T-helper 17 cell (primary cell): ENCODE results near the gene CACNA1B. TPM values are rescaled to one million over a fixed set of nuclear protein-coding genes. Genes with fewer than 3 reads are reported as not detected.

Experiments used
- ATAC-seq: fragments of 150-1000 bp; cut with Tn5 transposase; 2 replicates; pipeline ENCODE4 v1.10.0; 2021; ENCODE audit warnings: mild to moderate bottlenecking, moderate library complexity
- DNase-seq, 3 donors: peaks; one replicate each; pipeline versions ENCODE4 v3.0.0 to v3.0.0-alpha.2; 2020 to 2021
- H3K9me3 ChIP-seq: one replicate; pipeline ENCODE4 v1.7.0; 2013; ENCODE audit warnings: low read length, mild to moderate bottlenecking; ENCODE audit not compliant: control insufficient read depth, poor library complexity, severe bottlenecking
- H3K27ac Mint-ChIP-seq: one replicate; pipeline ENCODE4 v1.8.0; 2022; ENCODE audit warnings: mild to moderate bottlenecking, moderate library complexity, mixed read lengths
- H3K27me3 Mint-ChIP-seq: one replicate; pipeline ENCODE4 v1.8.0; 2022; ENCODE audit warnings: mixed read lengths
- H3K36me3 Mint-ChIP-seq: one replicate; pipeline ENCODE4 v1.8.0; 2022; ENCODE audit warnings: low read depth, mixed read lengths
- H3K4me1 Mint-ChIP-seq: one replicate; pipeline ENCODE4 v1.8.0; 2022; ENCODE audit warnings: mild to moderate bottlenecking, mixed read lengths
- H3K4me3 Mint-ChIP-seq: one replicate; pipeline ENCODE4 v1.8.0; 2022; ENCODE audit warnings: mild to moderate bottlenecking, moderate library complexity, mixed read lengths
- total RNA-seq, 4 donors: library from RNA in 2 of 4; stranded (reverse) in 2 of 4; gene quantifications; one replicate each; pipeline ENCODE4 v1.2.3 and lab custom pipeline; 2022 to 2026

The CACNA1B gene
- total RNA-seq, 2 donors from 2014 or later, result 0.22 TPM; not detected in 1

- ATAC-seq (no peak), DNase-seq (no peak)
- H3K36me3 Mint-ChIP-seq, result peaks cover 8% of the 10 kb centered on the region
- peaks cover 47% of the 10 kb centered on the region for H3K27me3 Mint-ChIP-seq
- H3K4me3 Mint-ChIP-seq, result no peak overlapping the region
- no peaks in the 10 kb centered on the region for H3K9me3 ChIP-seq
- H3K4me1 Mint-ChIP-seq, result peaks cover 2% of the 10 kb centered on the region
- no peak overlapping the region for H3K27ac Mint-ChIP-seq
These were observed 95.4 kb downstream of the CACNA1B start for GRCh38 chr9:137972988-137973470.

GRCh38 chr9:137973829-137974416 lies 96.3 kb downstream of the CACNA1B start:
- Mint-ChIP-seq H3K36me3 (peaks cover 8% of the 10 kb centered on the region), H3K4me3 (no peak overlapping the region), H3K4me1 (peaks cover 2% of the 10 kb centered on the region), H3K27me3 (peaks cover 41% of the 10 kb centered on the region), H3K27ac (no peak overlapping the region)
- H3K9me3 ChIP-seq, result no peaks in the 10 kb centered on the region
- DNase-seq, result no peak
- no peak for ATAC-seq

GRCh38 chr9:137974746-137975526 lies 97.4 kb downstream of the CACNA1B start:
- DNase-seq (no peak), ATAC-seq (no peak)
- H3K9me3 ChIP-seq, result no peaks in the 10 kb centered on the region
- H3K4me3 Mint-ChIP-seq, result no peak overlapping the region
- peaks cover 3% of the 10 kb centered on the region for H3K36me3 Mint-ChIP-seq
- H3K27ac Mint-ChIP-seq, result no peak overlapping the region
- peaks cover 30% of the 10 kb centered on the region for H3K27me3 Mint-ChIP-seq
- H3K4me1 Mint-ChIP-seq, result no peaks in the 10 kb centered on the region

DNA sequence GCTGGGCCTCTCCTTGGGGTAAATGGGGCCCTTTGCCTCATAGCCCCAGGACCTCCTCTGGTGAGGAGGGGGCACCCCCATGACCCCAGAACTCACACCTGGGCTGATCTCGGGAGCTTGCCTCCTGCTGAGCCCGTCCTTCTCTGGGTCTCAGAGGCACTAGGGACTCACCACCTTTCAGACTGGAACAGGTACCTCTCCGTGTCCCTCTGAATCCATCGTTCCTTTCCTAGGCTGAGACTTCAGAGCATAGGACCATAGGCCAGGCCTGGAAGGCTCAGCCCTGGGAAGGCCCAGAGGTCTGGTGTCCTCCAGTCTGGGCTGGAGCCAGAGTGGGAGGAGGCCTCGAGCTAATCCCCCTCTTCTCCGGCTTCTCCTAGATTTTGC lies 97.9 kb downstream of the CACNA1B start:
- H3K27ac Mint-ChIP-seq, result no peak overlapping the region
- H3K27me3 Mint-ChIP-seq, result peaks cover 25% of the 10 kb centered on the region
- H3K4me3 Mint-ChIP-seq, result no peak overlapping the region
- peaks cover under 1% of the 10 kb centered on the region for H3K36me3 Mint-ChIP-seq
- no peaks in the 10 kb centered on the region for H3K4me1 Mint-ChIP-seq
- ATAC-seq (no peak), DNase-seq (no peak)
- no peaks in the 10 kb centered on the region for H3K9me3 ChIP-seq

DNA sequence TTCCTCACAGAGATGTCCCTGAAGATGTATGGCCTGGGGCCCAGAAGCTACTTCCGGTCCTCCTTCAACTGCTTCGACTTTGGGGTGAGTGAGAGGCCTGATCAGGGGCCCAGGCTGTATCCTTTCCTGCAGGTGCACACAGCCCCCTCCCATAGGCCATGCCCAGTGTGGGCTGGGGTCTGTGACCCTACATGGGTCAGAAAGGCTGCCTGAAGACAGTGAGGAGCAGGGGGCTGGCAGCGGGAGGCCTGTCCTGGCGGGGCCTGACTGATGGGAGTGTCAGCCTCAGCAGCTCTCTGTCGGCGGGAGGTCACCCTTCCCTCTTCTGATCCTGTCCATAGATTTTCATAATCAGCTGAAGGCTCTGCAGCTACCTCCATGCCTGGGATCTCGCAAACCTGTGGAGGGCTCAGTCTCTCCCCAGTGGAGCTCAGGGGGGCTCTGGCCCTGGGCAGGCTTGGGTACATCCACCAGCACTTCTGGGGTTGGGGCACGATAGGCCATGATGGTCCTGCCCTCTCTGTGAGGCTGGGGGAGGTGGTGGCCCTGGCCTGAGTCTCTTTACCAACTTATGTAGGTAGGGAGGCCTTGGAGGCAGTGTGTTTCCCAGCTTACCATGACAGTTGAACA lies 98.5 kb downstream of the CACNA1B start:
- DNase-seq (no peak), ATAC-seq (no peak)
- H3K4me1 Mint-ChIP-seq, result no peaks in the 10 kb centered on the region
- H3K9me3 ChIP-seq, result no peaks in the 10 kb centered on the region
- no peaks in the 10 kb centered on the region for H3K36me3 Mint-ChIP-seq
- H3K4me3 Mint-ChIP-seq, result no peak overlapping the region
- H3K27me3 Mint-ChIP-seq, result peaks cover 19% of the 10 kb centered on the region
- H3K27ac Mint-ChIP-seq, result no peak overlapping the region

DNA sequence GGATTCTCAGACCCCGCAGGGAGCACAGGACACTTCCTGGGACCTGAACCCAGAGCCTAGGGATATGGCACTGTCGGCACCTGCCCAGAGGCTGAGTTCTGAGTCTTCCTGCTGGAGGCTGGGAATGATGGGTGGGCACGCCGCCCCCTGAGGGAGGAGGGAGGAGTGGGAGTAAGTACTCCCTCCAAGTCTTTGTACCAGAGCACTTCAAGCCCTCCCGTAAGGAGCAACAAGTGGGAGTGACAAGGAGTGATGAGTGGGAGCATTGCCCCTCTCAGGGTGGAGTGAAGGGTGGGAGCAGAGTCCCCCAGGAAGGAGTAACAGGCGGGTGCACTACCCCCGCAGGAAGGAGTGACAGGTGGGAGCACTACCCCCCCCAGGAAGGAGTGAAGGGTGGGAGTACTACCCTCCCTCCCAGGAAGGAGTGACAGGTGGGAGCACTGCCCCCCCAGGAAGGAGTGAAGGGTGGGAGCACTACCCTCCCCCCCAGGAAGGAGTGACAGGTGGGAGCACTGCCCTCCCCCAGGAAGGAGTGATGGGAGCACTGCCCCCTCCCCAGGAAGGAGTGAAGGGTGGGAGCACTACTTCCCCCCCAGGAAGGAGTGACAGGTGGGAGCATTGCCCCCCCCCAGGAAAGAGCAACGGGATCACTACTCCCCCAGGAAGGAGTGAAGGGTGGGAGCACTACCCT lies 100.1 kb downstream of the CACNA1B start:
- Mint-ChIP-seq H3K36me3 (no peaks in the 10 kb centered on the region), H3K27ac (no peak overlapping the region), H3K27me3 (peaks cover 12% of the 10 kb centered on the region), H3K4me3 (no peak overlapping the region), H3K4me1 (no peaks in the 10 kb centered on the region)
- ATAC-seq (no peak), DNase-seq (no peak)
- no peaks in the 10 kb centered on the region for H3K9me3 ChIP-seq

DNA sequence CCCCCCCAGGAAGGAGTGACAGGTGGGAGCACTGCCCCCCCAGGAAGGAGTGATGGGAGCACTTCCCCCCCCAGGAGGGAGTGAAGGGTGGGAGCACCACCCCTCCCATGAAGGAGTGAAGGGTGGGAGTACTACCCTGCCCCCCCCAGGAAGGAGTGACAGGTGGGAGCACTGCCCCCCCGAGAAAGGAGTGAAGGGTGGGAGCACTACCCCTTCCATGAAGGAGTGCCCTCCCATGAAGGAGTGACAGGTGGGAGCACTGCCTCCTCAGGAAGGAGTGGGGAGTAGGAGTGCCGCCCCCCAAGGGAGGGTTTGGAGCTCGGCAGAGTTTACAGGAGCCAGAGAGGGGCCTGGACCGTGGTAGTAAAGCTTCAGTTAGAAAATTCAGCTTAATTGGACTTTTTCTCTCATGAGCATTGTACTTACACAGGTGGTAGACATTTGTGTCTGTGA lies 100.7 kb downstream of the CACNA1B start:
- ATAC-seq (no peak), DNase-seq (no peak)
- H3K9me3 ChIP-seq, result no peaks in the 10 kb centered on the region
- H3K27ac Mint-ChIP-seq, result no peak overlapping the region
- H3K27me3 Mint-ChIP-seq, result peaks cover 13% of the 10 kb centered on the region
- H3K4me3 Mint-ChIP-seq, result no peak overlapping the region
- no peaks in the 10 kb centered on the region for H3K4me1 Mint-ChIP-seq
- no peaks in the 10 kb centered on the region for H3K36me3 Mint-ChIP-seq

- Mint-ChIP-seq H3K36me3 (no peaks in the 10 kb centered on the region), H3K4me3 (no peak overlapping the region)
These were observed 104.6 kb downstream of the CACNA1B start for GRCh38 chr9:137982200-137982599.

GRCh38 chr9:137984005-137984404 lies 106.4 kb downstream of the CACNA1B start:
- DNase-seq, result no peak
- no peak for ATAC-seq
- no peaks in the 10 kb centered on the region for H3K9me3 ChIP-seq
- Mint-ChIP-seq H3K27me3 (peaks cover 62% of the 10 kb centered on the region), H3K36me3 (peaks cover 6% of the 10 kb centered on the region), H3K4me3 (no peak overlapping the region), H3K4me1 (peaks cover 11% of the 10 kb centered on the region), H3K27ac (no peak overlapping the region)

More at GRCh38 chr9:137982200-137982599, 104.6 kb downstream of the CACNA1B start:
- H3K27ac Mint-ChIP-seq, result no peak overlapping the region
- H3K9me3 ChIP-seq, result no peaks in the 10 kb centered on the region
- H3K27me3 Mint-ChIP-seq, result peaks cover 44% of the 10 kb centered on the region
- no peaks in the 10 kb centered on the region for H3K4me1 Mint-ChIP-seq
- no peak for ATAC-seq
- DNase-seq, result no peak

DNA sequence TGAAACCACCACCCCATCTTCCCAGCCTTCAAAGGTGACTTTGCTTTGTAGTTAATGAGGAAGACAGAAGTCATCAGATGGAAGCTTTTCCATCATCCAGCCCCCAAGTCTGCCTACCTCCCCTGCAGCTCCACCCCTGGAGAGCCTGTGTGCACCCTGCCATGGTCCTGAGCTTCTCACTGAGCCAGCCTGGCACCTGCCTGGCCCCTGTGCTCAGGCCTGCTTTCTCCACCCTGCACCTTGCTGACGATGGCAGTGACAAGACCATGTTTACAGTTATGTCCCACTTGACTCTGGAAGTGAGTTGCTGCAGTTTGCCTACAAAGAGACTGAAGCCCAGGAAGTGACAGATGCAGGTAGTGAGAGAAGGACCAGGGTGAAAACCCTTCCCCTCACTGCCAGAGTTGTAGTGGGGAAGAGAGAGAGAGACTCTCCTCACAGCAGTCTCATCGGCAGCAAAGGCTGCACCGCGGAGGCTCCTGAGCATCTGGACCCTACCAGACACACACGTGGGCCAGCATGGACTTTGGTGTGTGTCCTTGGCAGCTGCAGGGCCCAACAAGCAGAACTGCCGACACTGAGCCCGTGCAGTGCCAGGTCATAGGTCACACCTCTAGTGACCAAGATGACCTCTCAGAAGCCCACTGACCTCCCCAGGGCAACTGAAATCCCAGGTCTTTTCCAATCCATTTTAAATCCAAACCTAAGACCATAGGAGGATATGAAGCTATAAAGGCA lies 107.1 kb downstream of the CACNA1B start:
- no peak for ATAC-seq
- H3K36me3 Mint-ChIP-seq, result peaks cover 6% of the 10 kb centered on the region
- H3K4me3 Mint-ChIP-seq, result no peak overlapping the region
- no peak for DNase-seq
- no peak overlapping the region for H3K27ac Mint-ChIP-seq
- H3K27me3 Mint-ChIP-seq, result peaks cover 69% of the 10 kb centered on the region
- no peaks in the 10 kb centered on the region for H3K9me3 ChIP-seq
- H3K4me1 Mint-ChIP-seq, result peaks cover 14% of the 10 kb centered on the region

DNA sequence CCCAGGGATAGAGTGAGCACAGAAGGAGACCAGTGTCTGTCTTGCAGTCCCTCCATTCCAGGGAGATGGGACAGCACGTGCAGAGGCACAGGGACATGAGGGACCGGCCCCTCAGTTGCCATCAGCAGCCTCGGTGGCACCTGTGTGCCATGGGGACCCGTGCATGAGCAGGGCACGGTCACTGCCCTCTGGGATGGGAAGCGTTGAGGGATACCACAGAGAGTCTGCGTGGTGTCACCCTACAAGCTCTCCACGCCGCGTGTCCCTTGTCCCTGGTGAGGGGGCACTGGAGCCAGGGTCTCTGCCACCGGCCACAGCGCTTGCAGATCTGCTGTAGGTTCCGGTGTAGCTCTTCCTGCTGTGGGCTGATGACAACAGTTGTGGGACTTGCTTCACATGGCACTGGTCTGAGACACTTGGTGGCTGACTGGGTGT lies 108.1 kb downstream of the CACNA1B start:
- Mint-ChIP-seq H3K4me1 (peaks cover 17% of the 10 kb centered on the region), H3K36me3 (peaks cover 6% of the 10 kb centered on the region), H3K4me3 (no peak overlapping the region), H3K27ac (no peak overlapping the region), H3K27me3 (peaks cover 79% of the 10 kb centered on the region)
- ATAC-seq (no peak), DNase-seq (no peak)
- H3K9me3 ChIP-seq, result no peaks in the 10 kb centered on the region

DNA sequence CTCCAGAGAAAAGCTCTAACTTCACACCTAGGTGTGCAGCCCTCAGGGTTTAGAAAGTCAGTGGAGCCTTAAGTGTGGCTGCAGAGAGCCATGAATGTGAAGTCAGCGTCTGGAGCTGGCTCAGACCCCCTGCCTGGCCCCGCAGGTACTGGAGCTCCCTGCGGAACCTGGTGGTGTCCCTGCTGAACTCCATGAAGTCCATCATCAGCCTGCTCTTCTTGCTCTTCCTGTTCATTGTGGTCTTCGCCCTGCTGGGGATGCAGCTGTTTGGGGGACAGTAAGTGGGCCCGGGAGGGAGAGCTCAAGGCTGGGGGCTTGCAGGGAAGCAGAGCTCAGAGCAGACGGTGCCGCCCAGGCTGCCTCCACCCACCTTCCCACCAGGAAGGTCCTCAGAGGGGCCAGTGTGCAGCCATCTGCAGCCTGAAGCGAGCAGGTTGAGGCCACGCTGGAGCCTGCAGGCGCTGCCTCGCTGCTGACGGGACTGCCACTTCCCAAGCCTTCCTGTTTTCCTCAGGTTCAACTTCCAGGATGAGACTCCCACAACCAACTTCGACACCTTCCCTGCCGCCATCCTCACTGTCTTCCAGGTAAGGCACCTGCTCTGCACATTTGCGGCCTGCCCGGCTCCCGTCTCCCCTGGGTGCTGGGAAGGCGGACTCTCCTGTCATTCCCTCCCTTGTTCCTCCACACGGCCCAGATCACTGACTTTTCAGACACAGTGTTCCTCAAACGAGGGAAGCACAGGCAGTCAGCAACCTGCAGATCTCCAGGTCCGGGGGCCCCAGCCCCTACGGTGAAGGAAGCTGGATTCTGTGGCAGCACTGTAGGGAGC lies 108.9 kb downstream of the CACNA1B start:
- peaks cover 6% of the 10 kb centered on the region for H3K36me3 Mint-ChIP-seq
- no peak for DNase-seq
- no peak overlapping the region for H3K27ac Mint-ChIP-seq
- no peak overlapping the region for H3K4me3 Mint-ChIP-seq
- H3K4me1 Mint-ChIP-seq, result peaks cover 17% of the 10 kb centered on the region
- no peak for ATAC-seq
- H3K27me3 Mint-ChIP-seq, result peaks cover 87% of the 10 kb centered on the region
- H3K9me3 ChIP-seq, result no peaks in the 10 kb centered on the region
